ENCODE results near the gene ARRDC2.

GRCh38 chr19:17966129-17966483 lies 41.9 kb upstream of the ARRDC2 start:
- TF ChIP-seq CTCF (IDR thresholded peaks at IDR 0.05) (no peak), EP300 (IDR thresholded peaks at IDR 0.05) (no peak)

All from gastroesophageal sphincter (tissue), 3 donors.